Fibroblast of the aortic adventitia (primary cell): ENCODE results near the gene MAN2B2. TPM values are rescaled to one million over a fixed set of nuclear protein-coding genes. Genes with fewer than 3 reads are reported as not detected.

Source experiments
- DNase-seq: peaks from one replicate; pipeline ENCODE4 v3.0.0-alpha.2; 2010; ENCODE audit warnings: low read depth
- H3K4me3 ChIP-seq: 2 replicates; pipeline ENCODE4 v1.5.1; 2011; ENCODE audit warnings: low read depth, mild to moderate bottlenecking, control low read depth, low read length, moderate library complexity
- total RNA-seq: library from RNA; depleted of rRNA; stranded (reverse); fragments of >200 nt; gene quantifications from 2 replicates; pipeline ENCODE4 v1.2.3, GENCODE V29; 2012; ENCODE audit warnings: low replicate concordance
- TF ChIP-seq, protein P1 (sequence below): IDR thresholded peaks from 2 replicates; pipeline ENCODE4 v1.5.1; 2011; ENCODE audit warnings: mild to moderate bottlenecking, low read length, control low read depth, inconsistent platforms; ENCODE audit not compliant: insufficient read depth

Gene MAN2B2
- total RNA-seq, 1 donor, result 25.9 TPM

DNA sequence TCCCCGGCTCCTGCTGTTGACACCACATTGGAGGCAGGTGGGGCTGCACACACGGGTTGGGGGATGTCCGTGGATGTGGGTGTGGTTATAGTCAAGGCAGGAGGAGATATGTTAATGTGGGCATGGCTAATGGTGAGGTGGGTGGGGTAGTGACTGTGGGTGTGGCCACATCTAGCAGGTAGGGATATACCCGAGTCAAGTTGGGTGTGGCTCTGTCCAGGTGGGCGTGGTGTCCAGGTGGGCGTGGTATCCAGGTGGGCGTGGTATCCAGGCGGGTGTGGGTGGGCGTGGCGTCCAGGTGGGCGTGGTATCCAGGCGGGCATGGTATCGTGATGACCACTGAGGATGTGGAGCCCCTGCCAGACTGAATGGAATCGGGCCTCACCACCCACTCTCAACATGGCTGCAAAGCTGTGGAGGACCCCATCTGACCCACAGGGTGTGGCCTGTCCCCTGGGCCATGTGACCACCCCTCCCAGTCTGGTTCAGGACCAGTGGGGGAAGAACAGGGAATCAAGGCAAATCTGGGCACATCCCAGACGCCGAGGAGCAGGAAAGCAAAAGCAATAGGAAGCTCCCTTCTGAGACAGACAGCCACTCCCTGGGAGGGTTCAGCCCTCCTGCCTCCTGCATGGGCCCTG is 21.0 kb downstream of the MAN2B2 start:
- TF ChIP-seq, protein P1, sequence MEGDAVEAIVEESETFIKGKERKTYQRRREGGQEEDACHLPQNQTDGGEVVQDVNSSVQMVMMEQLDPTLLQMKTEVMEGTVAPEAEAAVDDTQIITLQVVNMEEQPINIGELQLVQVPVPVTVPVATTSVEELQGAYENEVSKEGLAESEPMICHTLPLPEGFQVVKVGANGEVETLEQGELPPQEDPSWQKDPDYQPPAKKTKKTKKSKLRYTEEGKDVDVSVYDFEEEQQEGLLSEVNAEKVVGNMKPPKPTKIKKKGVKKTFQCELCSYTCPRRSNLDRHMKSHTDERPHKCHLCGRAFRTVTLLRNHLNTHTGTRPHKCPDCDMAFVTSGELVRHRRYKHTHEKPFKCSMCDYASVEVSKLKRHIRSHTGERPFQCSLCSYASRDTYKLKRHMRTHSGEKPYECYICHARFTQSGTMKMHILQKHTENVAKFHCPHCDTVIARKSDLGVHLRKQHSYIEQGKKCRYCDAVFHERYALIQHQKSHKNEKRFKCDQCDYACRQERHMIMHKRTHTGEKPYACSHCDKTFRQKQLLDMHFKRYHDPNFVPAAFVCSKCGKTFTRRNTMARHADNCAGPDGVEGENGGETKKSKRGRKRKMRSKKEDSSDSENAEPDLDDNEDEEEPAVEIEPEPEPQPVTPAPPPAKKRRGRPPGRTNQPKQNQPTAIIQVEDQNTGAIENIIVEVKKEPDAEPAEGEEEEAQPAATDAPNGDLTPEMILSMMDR, result no peak
- DNase-seq, result no peak
- no peak overlapping the region for H3K4me3 ChIP-seq

DNA sequence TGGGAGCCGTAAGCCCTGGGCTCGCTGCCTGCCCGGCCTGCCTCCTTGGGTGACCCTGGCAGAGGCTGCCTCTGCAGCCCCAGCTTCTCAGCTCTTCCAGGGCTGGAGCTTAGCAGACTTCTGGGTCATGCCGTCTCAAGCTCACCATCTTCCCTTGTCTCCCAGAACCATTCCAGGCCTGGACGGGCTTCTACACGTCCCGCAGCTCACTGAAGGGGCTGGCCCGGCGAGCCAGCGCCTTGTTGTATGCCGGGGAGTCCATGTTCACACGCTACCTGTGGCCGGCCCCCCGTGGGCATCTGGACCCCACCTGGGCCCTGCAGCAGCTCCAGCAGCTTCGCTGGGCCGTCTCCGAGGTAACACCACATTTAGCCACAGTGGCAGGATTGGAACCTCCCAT is 22.0 kb downstream of the MAN2B2 start:
- no peak for DNase-seq
- no peak overlapping the region for H3K4me3 ChIP-seq
- TF ChIP-seq, protein P1, result no peak

DNA sequence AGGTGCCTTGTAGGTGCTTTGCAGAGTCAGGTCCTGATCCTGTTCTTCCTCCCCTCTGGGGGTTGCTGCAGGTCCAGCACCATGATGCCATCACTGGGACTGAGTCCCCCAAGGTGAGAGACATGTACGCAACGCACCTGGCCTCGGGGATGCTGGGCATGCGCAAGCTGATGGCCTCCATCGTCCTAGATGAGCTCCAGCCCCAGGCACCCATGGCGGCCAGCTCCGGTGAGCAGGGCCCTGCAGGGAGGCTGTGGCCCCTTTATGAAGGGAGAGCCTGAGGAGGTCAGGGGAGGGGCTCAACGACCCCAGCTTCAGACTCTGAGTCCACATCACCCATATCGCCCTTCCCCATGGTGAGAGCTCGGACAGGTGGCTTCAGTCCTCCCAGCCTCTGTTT is 23.1 kb downstream of the MAN2B2 start:
- DNase-seq, result no peak
- TF ChIP-seq, protein P1, result no peak
- no peak overlapping the region for H3K4me3 ChIP-seq

DNA sequence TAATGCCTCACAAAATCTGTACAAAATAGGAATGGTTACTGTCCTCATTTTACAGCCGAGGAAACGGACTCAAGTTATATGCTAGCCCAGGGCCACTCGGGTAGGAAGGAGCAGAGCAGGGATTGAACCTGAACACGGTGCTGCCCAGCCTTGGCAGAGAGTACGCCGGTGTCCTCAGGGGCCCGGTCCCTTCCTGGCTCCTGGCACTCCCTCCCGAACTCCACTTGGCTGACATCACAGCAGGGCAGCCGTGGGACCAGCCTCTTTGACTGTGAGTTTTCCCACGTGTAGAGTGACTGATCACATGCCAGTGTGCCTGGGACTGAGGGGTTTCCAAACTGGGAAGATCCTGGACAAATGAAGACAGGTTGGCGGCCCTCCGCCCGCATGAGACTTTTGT is 23.7 kb downstream of the MAN2B2 start:
- no peak for DNase-seq
- TF ChIP-seq, protein P1, result no peak
- H3K4me3 ChIP-seq, result no peak overlapping the region

DNA sequence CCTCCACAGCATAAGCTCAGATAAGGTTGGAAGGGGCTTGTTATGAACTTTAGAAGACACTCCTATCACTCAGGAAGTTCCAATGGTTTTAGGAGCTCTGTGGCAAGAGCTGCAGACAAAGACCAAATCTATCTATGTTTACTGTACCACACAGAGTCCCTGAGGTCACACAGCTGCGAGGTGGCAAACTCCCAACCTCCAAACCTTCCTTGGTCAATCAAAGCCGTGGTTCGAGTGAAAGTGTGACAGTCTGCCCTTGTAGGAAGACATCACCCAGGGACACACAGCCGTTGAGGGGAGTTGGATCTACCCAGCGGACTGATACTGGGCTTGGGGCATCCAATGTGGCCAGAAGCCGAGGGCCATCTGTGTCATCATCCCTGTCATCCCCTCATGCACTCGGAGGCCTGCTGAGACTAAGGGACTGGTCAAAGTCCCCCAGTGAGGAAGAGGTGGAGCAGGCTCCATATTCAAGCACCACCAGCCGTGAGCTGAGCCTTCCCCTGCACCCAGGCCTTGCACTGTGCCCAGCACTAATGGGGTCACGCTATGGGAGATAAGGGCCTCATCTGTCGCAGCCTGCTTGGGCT is 26.8 kb downstream of the MAN2B2 start:
- no peak overlapping the region for H3K4me3 ChIP-seq
- DNase-seq, result no peak
- TF ChIP-seq, protein P1, result no peak

DNA sequence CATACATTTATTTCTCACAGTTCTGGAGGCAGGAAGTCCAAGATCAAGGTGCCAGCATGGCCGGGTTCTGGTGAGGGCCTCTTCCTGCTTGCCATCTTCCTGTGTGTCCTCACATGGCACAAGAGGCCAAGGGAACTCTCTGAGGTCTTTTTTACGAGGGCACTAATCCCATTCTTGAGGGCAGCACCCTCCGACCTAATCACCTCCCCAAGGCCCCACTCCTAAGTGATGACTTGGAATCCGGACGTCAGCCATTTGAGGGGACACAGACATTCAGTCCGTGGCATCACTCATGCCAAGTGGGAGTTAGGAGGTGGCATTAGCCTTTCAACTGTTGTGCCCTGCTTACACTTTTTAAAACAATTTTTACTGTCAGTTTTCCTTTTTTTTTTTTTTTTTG is 27.3 kb downstream of the MAN2B2 start:
- DNase-seq, result no peak
- TF ChIP-seq, protein P1, result no peak

DNA sequence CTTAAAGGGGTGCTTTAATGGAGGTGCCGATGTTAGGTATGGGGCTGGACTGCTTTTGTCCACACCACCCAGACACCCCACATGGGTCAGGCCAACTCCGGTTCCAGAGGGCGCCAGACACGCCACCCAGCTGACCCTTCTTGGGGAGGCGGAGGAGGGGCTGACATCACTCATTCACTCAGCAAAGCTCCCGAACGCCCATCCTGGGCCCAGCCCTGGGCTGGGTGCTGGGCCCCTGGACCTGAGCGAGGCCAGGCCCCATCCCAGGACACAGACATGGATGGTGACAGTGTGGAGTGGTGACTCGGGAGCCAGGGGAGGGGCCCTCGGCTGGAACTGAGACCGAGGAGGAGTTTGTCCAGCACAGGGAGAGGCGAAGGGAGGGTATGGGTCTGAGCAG is 28.1 kb downstream of the MAN2B2 start:
- no peak overlapping the region for H3K4me3 ChIP-seq
- DNase-seq, result no peak
- TF ChIP-seq, protein P1, result no peak

More for the DNA sequence above, 27.3 kb downstream of the MAN2B2 start:
- H3K4me3 ChIP-seq, result no peak overlapping the region
